ENCODE results near the gene DAD1. TPM values are rescaled to one million over a fixed set of nuclear protein-coding genes. Genes with fewer than 3 reads are reported as not detected.

The DAD1 gene
- total RNA-seq, 1 donor from 2014 or later = 155 TPM

GRCh38 chr14:22533057-22533704 is 55.8 kb downstream of the DAD1 start:
- Mint-ChIP-seq H3K27ac (ENCODE audit: unreplicated experiment) (no peak overlapping the region), H3K4me3 (no peak overlapping the region), H3K36me3 (ENCODE audit: low read depth) (no peaks in the 10 kb centered on the region), H3K9me3 (no peaks in the 10 kb centered on the region), H3K27me3 (ENCODE audit: low read depth) (no peaks in the 10 kb centered on the region), H3K4me1 (no peaks in the 10 kb centered on the region)
- DNase-seq (ENCODE audit: low read depth, low spot score) = no peak
- no peak for TF ChIP-seq CTCF (conservative IDR thresholded peaks at IDR 0.05)

- no peaks in the 10 kb centered on the region for H3K27me3 Mint-ChIP-seq (ENCODE audit: low read depth)
- no peaks in the 10 kb centered on the region for H3K4me1 Mint-ChIP-seq
- H3K4me3 Mint-ChIP-seq = no peak overlapping the region
These were observed 56.5 kb downstream of the DAD1 start for GRCh38 chr14:22532345-22533056.

GRCh38 chr14:22531451-22532344 is 57.3 kb downstream of the DAD1 start:
- H3K4me1 Mint-ChIP-seq = peaks cover 5% of the 10 kb centered on the region
- H3K27ac Mint-ChIP-seq (ENCODE audit: unreplicated experiment) = no peak overlapping the region
- no peaks in the 10 kb centered on the region for H3K27me3 Mint-ChIP-seq (ENCODE audit: low read depth)
- H3K36me3 Mint-ChIP-seq (ENCODE audit: low read depth) = no peaks in the 10 kb centered on the region
- no peak for TF ChIP-seq CTCF (conservative IDR thresholded peaks at IDR 0.05)
- H3K9me3 Mint-ChIP-seq = no peaks in the 10 kb centered on the region
- DNase-seq (ENCODE audit: low read depth, low spot score) = no peak
- no peak overlapping the region for H3K4me3 Mint-ChIP-seq

More at GRCh38 chr14:22532345-22533056, 56.5 kb downstream of the DAD1 start:
- no peak for TF ChIP-seq CTCF (conservative IDR thresholded peaks at IDR 0.05)
- Mint-ChIP-seq H3K27ac (ENCODE audit: unreplicated experiment) (no peak overlapping the region), H3K36me3 (ENCODE audit: low read depth) (no peaks in the 10 kb centered on the region), H3K9me3 (no peaks in the 10 kb centered on the region)
- no peak for DNase-seq (ENCODE audit: low read depth, low spot score)

GRCh38 chr14:22530127-22530526 is 58.9 kb downstream of the DAD1 start:
- Mint-ChIP-seq H3K36me3 (ENCODE audit: low read depth) (no peaks in the 10 kb centered on the region), H3K4me1 (peaks cover 9% of the 10 kb centered on the region), H3K27ac (ENCODE audit: unreplicated experiment) (no peak overlapping the region), H3K4me3 (no peak overlapping the region), H3K27me3 (ENCODE audit: low read depth) (no peaks in the 10 kb centered on the region), H3K9me3 (no peaks in the 10 kb centered on the region)
- no peak for TF ChIP-seq CTCF (conservative IDR thresholded peaks at IDR 0.05)
- no peak for DNase-seq (ENCODE audit: low read depth, low spot score)

GRCh38 chr14:22526744-22527143 is 62.3 kb downstream of the DAD1 start:
- no peak overlapping the region for H3K4me3 Mint-ChIP-seq
- no peak for TF ChIP-seq CTCF (conservative IDR thresholded peaks at IDR 0.05)
- H3K9me3 Mint-ChIP-seq = no peaks in the 10 kb centered on the region
- H3K27ac Mint-ChIP-seq (ENCODE audit: unreplicated experiment) = no peak overlapping the region
- no peaks in the 10 kb centered on the region for H3K27me3 Mint-ChIP-seq (ENCODE audit: low read depth)
- H3K4me1 Mint-ChIP-seq = peaks cover 9% of the 10 kb centered on the region
- DNase-seq (ENCODE audit: low read depth, low spot score) = no peak
- no peaks in the 10 kb centered on the region for H3K36me3 Mint-ChIP-seq (ENCODE audit: low read depth)
